Upper lobe of right lung (tissue), 1 donor: ENCODE measurements around the gene SORBS1. TPM values are rescaled to one million over a fixed set of nuclear protein-coding genes. Genes with fewer than 3 reads are reported as not detected.
A peak's percentile ranks its signal among the peaks of the same experiment; 100 is the strongest.

Experiments used
- ATAC-seq: fragments of 200-7000 bp; cut with Tn5 transposase; one replicate; pipeline ENCODE4 v1.9.1; 2020; ENCODE audit warnings: mild to moderate bottlenecking, moderate library complexity
- DNase-seq: peaks from one replicate; pipeline ENCODE4 v3.0.0-alpha.2; 2020
- H3K27ac ChIP-seq: fragments of 200-600 bp; one replicate; pipeline ENCODE4 v1.8.0; 2022
- H3K27me3 ChIP-seq: fragments of 200-600 bp; one replicate; pipeline ENCODE4 v1.8.0; 2022; ENCODE audit warnings: mild to moderate bottlenecking
- H3K36me3 ChIP-seq: fragments of 200-600 bp; one replicate; pipeline ENCODE4 v1.8.0; 2022
- H3K4me1 ChIP-seq: fragments of 200-600 bp; one replicate; pipeline ENCODE4 v1.8.0; 2022
- H3K4me3 ChIP-seq: fragments of 200-600 bp; one replicate; pipeline ENCODE4 v1.8.0; 2022; ENCODE audit warnings: mild to moderate bottlenecking
- H3K9me3 ChIP-seq: fragments of 200-600 bp; one replicate; pipeline ENCODE4 v1.8.0; 2022
- CTCF ChIP-seq: fragments of 200-600 bp; IDR thresholded peaks from one replicate; pipeline ENCODE4 v1.8.0; 2022; ENCODE audit warnings: antibody characterized with exemption
- intact Hi-C: fragments of 100-400 bp; cut with DNase I; formaldehyde crosslinking; loops from one replicate; pipeline ENCODE4 v1.11.0; 2022
- total RNA-seq: library from RNA; stranded (reverse); fragmentation: NEBNext Ultra II Directional; extraction: Animal tissue kit (Norgen Biotek cat#: 25700); gene quantifications from one replicate; pipeline ENCODE4 v1.2.1, GENCODE V29; 2021
- donor health status: DM: no; HTN: yes; CAD: no; lungs with severe emphysema.

SORBS1 gene
- total RNA-seq, 1 donor from 2014 or later, result 50.7 TPM

- ATAC-seq, result peak; percentile 86
- intact Hi-C loops, result no loop called here
- Histone ChIP-seq H3K4me1 (peaks cover 6% of the 10 kb centered on the region), H3K9me3 (no peaks in the 10 kb centered on the region), H3K27me3 (no peaks in the 10 kb centered on the region), H3K4me3 (no peak overlapping the region), H3K27ac (no peak overlapping the region), H3K36me3 (no peaks in the 10 kb centered on the region)
- no peak for TF ChIP-seq CTCF
- DNase-seq, result no peak
Observed at GRCh38 chr10:95579835-95580535, 18.8 kb upstream of the SORBS1 start.

- no peak for TF ChIP-seq CTCF
- ATAC-seq, result no peak
- Histone ChIP-seq H3K4me3 (no peak overlapping the region), H3K9me3 (no peaks in the 10 kb centered on the region), H3K4me1 (peaks cover 6% of the 10 kb centered on the region), H3K36me3 (no peaks in the 10 kb centered on the region), H3K27me3 (no peaks in the 10 kb centered on the region), H3K27ac (no peak overlapping the region)
- intact Hi-C loops, result no loop called here
- no peak for DNase-seq
Observed at GRCh38 chr10:95579292-95579691, 18.1 kb upstream of the SORBS1 start.

- no peaks in the 10 kb centered on the region for H3K9me3 ChIP-seq
- no peak overlapping the region for H3K4me3 ChIP-seq
- TF ChIP-seq CTCF, result no peak
- H3K27me3 ChIP-seq, result no peaks in the 10 kb centered on the region
- intact Hi-C loops, result no loop called here
- DNase-seq, result no peak
- H3K36me3 ChIP-seq, result no peaks in the 10 kb centered on the region
- H3K27ac ChIP-seq, result no peak overlapping the region
- peak; percentile 25 for ATAC-seq
- peaks cover 6% of the 10 kb centered on the region for H3K4me1 ChIP-seq
Observed at GRCh38 chr10:95578619-95579018, 17.4 kb upstream of the SORBS1 start.

- H3K36me3 ChIP-seq, result no peaks in the 10 kb centered on the region
- ATAC-seq, result no peak
- peaks cover 4% of the 10 kb centered on the region for H3K4me1 ChIP-seq
- H3K27me3 ChIP-seq, result no peaks in the 10 kb centered on the region
- no peak overlapping the region for H3K4me3 ChIP-seq
- no peaks in the 10 kb centered on the region for H3K9me3 ChIP-seq
- no peak overlapping the region for H3K27ac ChIP-seq
- no peak for TF ChIP-seq CTCF
- intact Hi-C loops, result no loop called here
- no peak for DNase-seq
Observed at GRCh38 chr10:95574649-95575365, 13.6 kb upstream of the SORBS1 start.

GRCh38 chr10:95573964-95574604 is 12.9 kb upstream of the SORBS1 start:
- Histone ChIP-seq H3K27me3 (no peaks in the 10 kb centered on the region), H3K9me3 (no peaks in the 10 kb centered on the region), H3K36me3 (no peaks in the 10 kb centered on the region), H3K4me1 (no peaks in the 10 kb centered on the region), H3K4me3 (no peak overlapping the region), H3K27ac (no peak overlapping the region)
- no peak for TF ChIP-seq CTCF
- DNase-seq (no peak), ATAC-seq (no peak)
- intact Hi-C loops, result no loop called here
